PC-9 (cell line): ENCODE results near the gene SHMT1. TPM values are rescaled to one million over a fixed set of nuclear protein-coding genes. Genes with fewer than 3 reads are reported as not detected.

Experiments used
- BruUV-seq: library from RNA; stranded (reverse); fragments of 400-500 nt; replicated peaks from 2 replicates; lab custom pipeline; 2021; lab: Mats Ljungman, UMichigan
- CTCF ChIA-PET: fragments of 300-600 bp; sonication (Branson Sonifier 250); formaldehyde crosslinking; loops from one replicate; lab custom pipeline; 2022; ENCODE audit warnings: antibody characterized with exemption; lab: Charles Lee
- POLR2A ChIA-PET: fragments of 300-600 bp; sonication (Branson Sonifier 250); formaldehyde crosslinking; loops from one replicate; lab custom pipeline; 2022; ENCODE audit warnings: antibody characterized with exemption; ENCODE audit not compliant: unreplicated experiment; lab: Charles Lee
- DNase-seq, 2 experiments: peaks; one replicate each; pipeline versions ENCODE4 v3.0.0 to v3.0.0-alpha.2; 2015 to 2022; ENCODE audit warnings: mixed read lengths in 1 of 2
- H2AFZ ChIP-seq: fragments of 200-600 bp; sonication (generic); 2 replicates; pipeline ENCODE4 v1.8.1; 2017; ENCODE audit warnings: antibody characterized with exemption
- H3F3A ChIP-seq: fragments of 200-600 bp; sonication (generic); 2 replicates; pipeline ENCODE4 v1.8.1; 2017; ENCODE audit warnings: antibody characterized with exemption, mild to moderate bottlenecking, low read depth; ENCODE audit not compliant: insufficient read depth
- H3K27ac ChIP-seq: fragments of 200-600 bp; sonication (generic); 2 replicates; pipeline ENCODE4 v1.6.1; 2016; ENCODE audit warnings: mixed run types
- H3K27me3 ChIP-seq: fragments of 200-600 bp; sonication (generic); 2 replicates; pipeline ENCODE4 v1.6.1; 2016; ENCODE audit warnings: low read depth, mixed run types; ENCODE audit not compliant: insufficient read depth
- H3K36me3 ChIP-seq: fragments of 200-600 bp; sonication (generic); 2 replicates; pipeline ENCODE4 v1.6.1; 2016; ENCODE audit warnings: low read depth, mixed run types
- H3K4me1 ChIP-seq: fragments of 200-600 bp; sonication (generic); replicated peaks from 2 replicates; pipeline ENCODE4 v1.6.1; 2016; ENCODE audit warnings: mixed run types; ENCODE audit not compliant: insufficient read depth
- H3K4me2 ChIP-seq: fragments of 200-600 bp; sonication (generic); 2 replicates; pipeline ENCODE4 v1.6.1; 2017; ENCODE audit warnings: mixed run types
- H3K4me3 ChIP-seq: fragments of 200-600 bp; sonication (generic); 2 replicates; pipeline ENCODE4 v1.6.1; 2016; ENCODE audit warnings: mixed run types
- H3K79me2 ChIP-seq: fragments of 200-600 bp; sonication (generic); 2 replicates; pipeline ENCODE4 v1.6.1; 2017; ENCODE audit warnings: low read depth, mixed run types
- H3K9me2 ChIP-seq: fragments of 200-600 bp; sonication (generic); 2 replicates; pipeline ENCODE4 v1.8.1; 2017; ENCODE audit warnings: mild to moderate bottlenecking; ENCODE audit not compliant: insufficient read depth
- H3K9me3 ChIP-seq: fragments of 200-600 bp; sonication (generic); 2 replicates; pipeline ENCODE4 v1.8.1; 2016; ENCODE audit warnings: low read depth; ENCODE audit not compliant: insufficient read depth
- H4K20me1 ChIP-seq: fragments of 200-600 bp; sonication (generic); 2 replicates; pipeline ENCODE4 v1.8.1; 2017; ENCODE audit not compliant: insufficient read depth
- EZH2 ChIP-seq: fragments of 200-600 bp; sonication (generic); IDR thresholded peaks from 2 replicates; pipeline ENCODE4 v1.8.0; 2017; ENCODE audit warnings: antibody characterized with exemption, low read depth
- intact Hi-C: fragments of 100-400 bp; cut with micrococcal nuclease; formaldehyde crosslinking; loops from one replicate; pipeline ENCODE4 v1.10.0; 2022; ENCODE audit not compliant: unreplicated experiment
- total RNA-seq: library from RNA; stranded (reverse); gene quantifications from 2 replicates; pipeline ENCODE4 v1.2.3, GENCODE V29; 2021
- TF ChIP-seq, protein P1 (sequence below): fragments of 200-600 bp; sonication (generic); conservative IDR thresholded peaks from 2 replicates; pipeline ENCODE4 v1.6.1; 2017; ENCODE audit warnings: mixed run types, antibody characterized with exemption, mild to moderate bottlenecking, moderate library complexity

SHMT1 gene
- total RNA-seq, 1 experiment from 2014 or later, result 170 TPM

DNA sequence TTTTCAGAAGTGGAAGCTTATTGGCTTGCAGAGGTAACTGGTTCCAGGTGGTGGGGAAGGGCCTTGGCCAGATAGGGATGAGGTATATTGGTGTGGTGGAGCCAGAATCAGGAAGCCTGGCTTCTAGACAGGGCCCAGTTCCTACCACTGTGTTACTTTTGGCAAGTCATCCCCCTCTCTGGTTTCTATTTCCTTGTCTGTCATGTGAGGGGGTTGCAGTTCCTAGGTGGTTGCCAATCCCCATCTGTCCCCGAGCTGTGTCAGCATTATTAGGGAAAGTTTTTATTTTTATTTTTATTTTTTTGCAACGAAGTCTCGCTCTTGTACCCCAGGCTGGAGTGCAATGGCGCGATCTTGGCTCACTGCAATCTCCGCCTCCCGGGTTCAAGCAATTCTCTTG lies 45.2 kb downstream of the SHMT1 start:
- H2AFZ ChIP-seq, result no peak overlapping the region
- peak overlapping the region; percentile 96 for H3K4me2 ChIP-seq
- no TSS peak for BruUV-seq
- no peak overlapping the region for H3K27ac ChIP-seq
- H3K79me2 ChIP-seq, result peaks cover 64% of the 10 kb centered on the region
- peaks cover 39% of the 10 kb centered on the region for H3K4me1 ChIP-seq
- TF ChIP-seq EZH2, result no peak
- TF ChIP-seq, protein P1, sequence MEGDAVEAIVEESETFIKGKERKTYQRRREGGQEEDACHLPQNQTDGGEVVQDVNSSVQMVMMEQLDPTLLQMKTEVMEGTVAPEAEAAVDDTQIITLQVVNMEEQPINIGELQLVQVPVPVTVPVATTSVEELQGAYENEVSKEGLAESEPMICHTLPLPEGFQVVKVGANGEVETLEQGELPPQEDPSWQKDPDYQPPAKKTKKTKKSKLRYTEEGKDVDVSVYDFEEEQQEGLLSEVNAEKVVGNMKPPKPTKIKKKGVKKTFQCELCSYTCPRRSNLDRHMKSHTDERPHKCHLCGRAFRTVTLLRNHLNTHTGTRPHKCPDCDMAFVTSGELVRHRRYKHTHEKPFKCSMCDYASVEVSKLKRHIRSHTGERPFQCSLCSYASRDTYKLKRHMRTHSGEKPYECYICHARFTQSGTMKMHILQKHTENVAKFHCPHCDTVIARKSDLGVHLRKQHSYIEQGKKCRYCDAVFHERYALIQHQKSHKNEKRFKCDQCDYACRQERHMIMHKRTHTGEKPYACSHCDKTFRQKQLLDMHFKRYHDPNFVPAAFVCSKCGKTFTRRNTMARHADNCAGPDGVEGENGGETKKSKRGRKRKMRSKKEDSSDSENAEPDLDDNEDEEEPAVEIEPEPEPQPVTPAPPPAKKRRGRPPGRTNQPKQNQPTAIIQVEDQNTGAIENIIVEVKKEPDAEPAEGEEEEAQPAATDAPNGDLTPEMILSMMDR, result no peak
- ChIA-PET CTCF (no interaction called here), POLR2A (no interaction called here)
- H3F3A ChIP-seq, result no peaks in the 10 kb centered on the region
- no peaks in the 10 kb centered on the region for H3K9me3 ChIP-seq
- DNase-seq, result no peak
- peaks cover 57% of the 10 kb centered on the region for H4K20me1 ChIP-seq
- intact Hi-C loops, result loop anchor here (10.0 kb wide), 1 partner anchor 93 kb away; the partner anchor contains the start of gene LLGL1
- H3K9me2 ChIP-seq, result no peaks in the 10 kb centered on the region
- H3K36me3 ChIP-seq, result peaks cover 12% of the 10 kb centered on the region
- H3K27me3 ChIP-seq, result no peaks in the 10 kb centered on the region
- H3K4me3 ChIP-seq, result peak overlapping the region; percentile 11; the same call in 1 of the 2 replicates

DNA sequence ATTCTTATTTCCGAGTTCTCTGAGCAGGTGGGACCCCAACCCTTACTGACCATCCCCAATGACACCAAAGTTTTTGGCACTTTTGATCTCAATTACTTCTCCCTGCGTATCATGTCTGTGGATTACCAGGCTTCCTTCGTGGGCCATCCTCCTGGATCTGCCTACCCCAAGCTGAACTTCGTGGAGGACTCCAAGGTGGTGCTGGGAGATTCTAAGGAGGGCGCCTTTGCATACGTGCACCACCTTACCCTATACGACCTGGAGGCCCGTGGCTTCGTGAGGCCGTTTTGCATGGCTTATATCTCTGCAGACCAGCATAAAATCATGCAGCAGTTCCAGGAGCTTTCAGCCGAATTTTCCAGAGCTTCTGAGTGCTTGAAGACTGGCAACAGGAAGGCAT lies 47.4 kb downstream of the SHMT1 start:
- DNase-seq, result no peak
- Histone ChIP-seq H4K20me1 (peaks cover 43% of the 10 kb centered on the region), H3K36me3 (peaks cover 19% of the 10 kb centered on the region), H3K4me2 (peak overlapping the region; percentile 96), H3K79me2 (peaks cover 84% of the 10 kb centered on the region), H3K27ac (0 out of 2 replicates have a peak overlapping the region, but pooled peaks have one; percentile 73), H3K27me3 (no peaks in the 10 kb centered on the region), H2AFZ (peak overlapping the region; percentile 85; the same call in 1 of the 2 replicates), H3K4me3 (peak overlapping the region; percentile 84), H3K4me1 (peaks cover 42% of the 10 kb centered on the region), H3K9me3 (no peaks in the 10 kb centered on the region), H3K9me2 (no peaks in the 10 kb centered on the region), H3F3A (no peaks in the 10 kb centered on the region)
- BruUV-seq, result no TSS peak
- intact Hi-C loops, result loop anchor here (1.0 to 10.0 kb wide), 3 partner anchors 59 to 91 kb away; partner anchors contain the start of gene LLGL1
- ChIA-PET CTCF (no interaction called here), POLR2A (no interaction called here)
- TF ChIP-seq EZH2, result no peak
- TF ChIP-seq, protein P1, result no peak

DNA sequence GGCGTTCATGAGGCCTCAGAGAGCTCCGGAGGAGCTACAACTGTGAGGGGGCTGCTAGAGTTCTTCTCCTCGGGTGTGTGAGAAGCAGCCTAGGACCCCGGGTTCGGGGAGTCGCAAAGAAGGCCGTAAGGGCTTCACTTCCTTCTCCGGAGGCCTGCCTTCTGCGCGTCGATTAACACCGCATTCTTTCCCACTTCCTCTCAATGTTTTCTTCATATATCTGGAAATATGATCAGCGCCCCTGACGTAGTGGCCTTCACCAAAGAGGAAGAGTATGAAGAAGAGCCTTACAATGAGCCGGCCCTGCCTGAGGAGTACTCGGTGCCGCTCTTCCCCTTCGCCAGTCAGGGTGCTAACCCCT lies 47.8 kb downstream of the SHMT1 start:
- BruUV-seq, result TSS peak; percentile 53
- no peak for TF ChIP-seq EZH2
- TF ChIP-seq, protein P1, result no peak
- H3K4me1 ChIP-seq, result peaks cover 42% of the 10 kb centered on the region
- peak overlapping the region; percentile 84 for H3K4me3 ChIP-seq
- H3K79me2 ChIP-seq, result peaks cover 87% of the 10 kb centered on the region
- H3K27me3 ChIP-seq, result no peaks in the 10 kb centered on the region
- DNase-seq, result no peak
- H3K36me3 ChIP-seq, result peaks cover 19% of the 10 kb centered on the region
- ChIA-PET POLR2A (no interaction called here), CTCF (no interaction called here)
- no peaks in the 10 kb centered on the region for H3K9me3 ChIP-seq
- H3K9me2 ChIP-seq, result no peaks in the 10 kb centered on the region
- peak overlapping the region; percentile 96 for H3K4me2 ChIP-seq
- peak overlapping the region; percentile 73 for H3K27ac ChIP-seq
- peak overlapping the region; percentile 85 for H2AFZ ChIP-seq
- H3F3A ChIP-seq, result no peaks in the 10 kb centered on the region
- intact Hi-C loops, result loop anchor here (1.0 to 10.0 kb wide), 3 partner anchors 58 to 91 kb away; partner anchors contain the start of gene LLGL1
- H4K20me1 ChIP-seq, result peaks cover 39% of the 10 kb centered on the region
